B cell (primary cell): ENCODE measurements around the gene CHEK1. TPM values are rescaled to one million over a fixed set of nuclear protein-coding genes. Genes with fewer than 3 reads are reported as not detected.
"Not testable (repeated sequence)": the region's sequence is repeated elsewhere in the genome, so short reads cannot be mapped to it uniquely, and the experiment has no call there.

Experiments
- ATAC-seq: fragments of 200-7000 bp; cut with Tn5 transposase; one replicate; pipeline ENCODE4 v1.10.0; 2021; ENCODE audit warnings: low read depth, mild to moderate bottlenecking, moderate number of reproducible peaks, moderate library complexity
- CTCF ChIA-PET: fragments of 350-600 bp; sonication (Branson Sonifier 250); formaldehyde crosslinking; loops from one replicate; lab custom pipeline; 2021; ENCODE audit warnings: antibody characterized with exemption, inconsistent platforms; lab: Charles Lee
- POLR2A ChIA-PET: fragments of 350-600 bp; sonication (Branson Sonifier 250); formaldehyde crosslinking; loops from one replicate; lab custom pipeline; 2021; ENCODE audit warnings: antibody characterized with exemption; lab: Charles Lee
- DNase-seq: peaks from one replicate; pipeline ENCODE4 v3.0.0; 2013
- H2AFZ ChIP-seq: 2 replicates; pipeline ENCODE4 v1.6.1; 2012; ENCODE audit warnings: mild to moderate bottlenecking, low read depth, low read length; ENCODE audit not compliant: insufficient read depth, poor library complexity, severe bottlenecking
- H3K27ac ChIP-seq, 2 donors: 1 replicate in 1 of 2; 2 replicates in 1 of 2; pipeline ENCODE4 v1.5.1; 2012 to 2013; ENCODE audit warnings: low read length in 2 of 2, mild to moderate bottlenecking in 2 of 2, moderate library complexity in 1 of 2
- H3K27me3 ChIP-seq, 4 experiments: fragments of 200-600 bp in 1 of 4; sonication (generic) in 1 of 4; replicated peaks in 1 of 4; 1 replicate in 2 of 4; 2 replicates in 2 of 4; pipeline versions ENCODE4 v1.6.1 to v1.7.0; 2013 to 2016; ENCODE audit warnings: low read length in 3 of 4, mild to moderate bottlenecking in 2 of 4, mixed read lengths in 1 of 4, moderate library complexity in 1 of 4; ENCODE audit not compliant: insufficient read depth in 4 of 4, control insufficient read depth in 3 of 4; ENCODE audit errors: control extremely low read depth in 1 of 4
- H3K36me3 ChIP-seq, 2 experiments: replicated peaks in 1 of 2; 1 replicate in 1 of 2; 2 replicates in 1 of 2; pipeline versions ENCODE4 v1.6.1 to v1.7.1; 2013; ENCODE audit warnings: low read length in 1 of 2; ENCODE audit not compliant: insufficient read depth in 2 of 2, control insufficient read depth in 1 of 2; ENCODE audit errors: control extremely low read depth in 1 of 2, extremely low read depth in 1 of 2
- H3K4me1 ChIP-seq, 2 donors: fragments of 200-600 bp in 1 of 2; sonication (generic) in 1 of 2; 1 replicate in 1 of 2; 2 replicates in 1 of 2; pipeline versions ENCODE4 v1.5.1 to v1.6.1; 2013 to 2017; ENCODE audit warnings: low read length in 2 of 2; ENCODE audit not compliant: control insufficient read depth in 2 of 2, insufficient read depth in 2 of 2
- H3K4me2 ChIP-seq: replicated peaks from 2 replicates; pipeline ENCODE3; 2012; ENCODE audit warnings: mild to moderate bottlenecking, low read depth, low read length; ENCODE audit not compliant: poor library complexity, severe bottlenecking
- H3K4me3 ChIP-seq, 5 experiments: fragments of 200-600 bp in 1 of 5; sonication (generic) in 1 of 5; 1 replicate in 3 of 5; 2 replicates in 2 of 5; pipeline versions ENCODE4 v1.5.1 to v1.7.0; 2011 to 2016; ENCODE audit warnings: low read length in 4 of 5, mild to moderate bottlenecking in 4 of 5, low read depth in 2 of 5, control low read depth in 1 of 5, moderate library complexity in 1 of 5; ENCODE audit not compliant: insufficient read depth in 1 of 5; ENCODE audit errors: control extremely low read depth in 1 of 5, extremely low read depth in 1 of 5
- H3K79me2 ChIP-seq: fragments of 200-600 bp; sonication (generic); one replicate; pipeline ENCODE4 v1.6.0; 2016; ENCODE audit warnings: low read length; ENCODE audit not compliant: control insufficient read depth, insufficient read depth
- H3K9ac ChIP-seq: fragments of 200-600 bp; sonication (generic); 2 replicates; pipeline ENCODE4 v1.6.1; 2017; ENCODE audit warnings: mild to moderate bottlenecking, low read length, moderate library complexity
- H3K9me3 ChIP-seq, 3 donors: one replicate each; pipeline versions ENCODE4 v1.6.1 to v1.7.1; 2013; ENCODE audit warnings: low read length in 2 of 3; ENCODE audit not compliant: control insufficient read depth in 2 of 3, insufficient read depth in 1 of 3; ENCODE audit errors: control extremely low read depth in 1 of 3
- H4K20me1 ChIP-seq: 2 replicates; pipeline ENCODE4 v1.6.0; 2012; ENCODE audit warnings: mild to moderate bottlenecking, low read length; ENCODE audit not compliant: insufficient read depth, control insufficient read depth, poor library complexity, severe bottlenecking
- H3K27ac Mint-ChIP-seq: one replicate; pipeline ENCODE4 v1.8.0; 2021; ENCODE audit warnings: mixed read lengths
- H3K27me3 Mint-ChIP-seq: one replicate; pipeline ENCODE4 v1.8.0; 2021; ENCODE audit warnings: mixed read lengths
- H3K4me1 Mint-ChIP-seq: one replicate; pipeline ENCODE4 v1.8.0; 2021; ENCODE audit warnings: mixed read lengths
- H3K4me3 Mint-ChIP-seq: one replicate; pipeline ENCODE4 v1.8.0; 2021; ENCODE audit warnings: mixed read lengths
- H3K9me3 Mint-ChIP-seq: one replicate; pipeline ENCODE4 v1.8.0; 2022; ENCODE audit warnings: mixed read lengths; ENCODE audit not compliant: insufficient read depth
- EZH2 ChIP-seq: IDR thresholded peaks from 2 replicates; pipeline ENCODE4 v1.6.1; 2012; ENCODE audit warnings: borderline replicate concordance, low read depth, mild to moderate bottlenecking, moderate library complexity, low read length; ENCODE audit not compliant: insufficient read depth, poor library complexity, severe bottlenecking
- WGBS: methylation state at CpG from one replicate; pipeline ENCODE4 v1.1.5; 2013; ENCODE audit warnings: missing lambda C conversion rate; ENCODE audit not compliant: insufficient coverage; 5-methylcytosine and 5-hydroxymethylcytosine counted together
- intact Hi-C: fragments of 100-400 bp; cut with micrococcal nuclease; formaldehyde crosslinking; loops from one replicate; pipeline ENCODE4 v1.10.0; 2022
- polyA plus RNA-seq: library from polyadenylated mRNA; depleted of rRNA; stranded (reverse); fragments of >200 nt; gene quantifications from 2 replicates; pipeline ENCODE4 v1.2.3, GENCODE V29; 2012
- total RNA-seq, 2 donors: library from RNA; stranded (reverse); fragments of 120-200 nt in 1 of 2; gene quantifications; 1 replicate in 1 of 2; 2 replicates in 1 of 2; pipeline versions ENCODE4 v1.2.3 to v1.2.4, GENCODE V29; 2013 to 2022
- TF ChIP-seq, protein P1 (sequence below): fragments of 200-600 bp; IDR thresholded peaks from one replicate; pipeline ENCODE4 v1.8.0; 2022; ENCODE audit warnings: antibody characterized with exemption, mild to moderate bottlenecking

The CHEK1 gene
- total and polyA plus RNA-seq, 2 donors (not counting 1 experiment from before 2014, with no cell fraction given), result 0.81 to 3.5 TPM

DNA sequence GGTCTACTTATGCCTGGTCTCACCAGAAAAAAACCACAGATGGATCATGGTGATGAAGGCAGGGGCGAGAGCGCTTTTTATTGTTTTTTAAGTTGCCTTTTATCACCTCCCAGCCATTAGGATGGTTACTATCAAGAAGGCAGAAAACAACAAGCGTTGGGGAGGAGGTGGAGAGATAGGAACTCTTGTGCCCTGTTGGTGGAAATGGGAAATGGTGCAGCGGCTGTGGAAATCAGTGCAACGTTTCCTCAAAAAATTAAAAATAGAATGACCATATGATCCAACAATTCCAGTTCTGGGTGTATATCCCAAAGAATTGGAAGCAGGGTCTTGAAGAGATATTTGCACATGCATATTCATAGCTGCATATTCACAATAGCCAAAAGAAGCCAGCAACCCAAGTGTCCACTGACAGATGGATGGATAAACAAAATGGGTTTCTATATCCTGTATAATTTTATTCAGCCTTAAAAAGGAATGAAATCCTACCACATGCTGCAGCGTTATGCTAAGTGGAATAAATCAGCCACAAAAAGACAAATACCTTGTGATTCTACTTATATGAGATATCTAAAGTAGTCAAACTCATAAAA lies 76.2 kb downstream of the CHEK1 start:
- Histone ChIP-seq H4K20me1 (no peaks in the 10 kb centered on the region), H3K4me2 (no peak overlapping the region), H3K4me1 (no peaks in the 10 kb centered on the region), H2AFZ (no peak overlapping the region), H3K27ac (no peak overlapping the region), H3K27me3 (no peaks in the 10 kb centered on the region), H3K9ac (no peak overlapping the region), H3K79me2 (no peaks in the 10 kb centered on the region), H3K4me3 (no peak overlapping the region), H3K36me3 (no peaks in the 10 kb centered on the region), H3K9me3 (no peaks in the 10 kb centered on the region)
- Mint-ChIP-seq H3K9me3 (no peaks in the 10 kb centered on the region), H3K4me3 (no peak overlapping the region), H3K27ac (no peak overlapping the region), H3K27me3 (peaks cover 14% of the 10 kb centered on the region), H3K4me1 (no peaks in the 10 kb centered on the region)
- no peak for DNase-seq
- ATAC-seq, result no peak
- intact Hi-C loops, result no loop called here
- no CpG with 5 or more reads among the region's 6 CpGs for WGBS
- POLR2A ChIA-PET, result no interaction called here
- CTCF ChIA-PET, result no interaction called here
- TF ChIP-seq EZH2, result no peak
- TF ChIP-seq, protein P1, sequence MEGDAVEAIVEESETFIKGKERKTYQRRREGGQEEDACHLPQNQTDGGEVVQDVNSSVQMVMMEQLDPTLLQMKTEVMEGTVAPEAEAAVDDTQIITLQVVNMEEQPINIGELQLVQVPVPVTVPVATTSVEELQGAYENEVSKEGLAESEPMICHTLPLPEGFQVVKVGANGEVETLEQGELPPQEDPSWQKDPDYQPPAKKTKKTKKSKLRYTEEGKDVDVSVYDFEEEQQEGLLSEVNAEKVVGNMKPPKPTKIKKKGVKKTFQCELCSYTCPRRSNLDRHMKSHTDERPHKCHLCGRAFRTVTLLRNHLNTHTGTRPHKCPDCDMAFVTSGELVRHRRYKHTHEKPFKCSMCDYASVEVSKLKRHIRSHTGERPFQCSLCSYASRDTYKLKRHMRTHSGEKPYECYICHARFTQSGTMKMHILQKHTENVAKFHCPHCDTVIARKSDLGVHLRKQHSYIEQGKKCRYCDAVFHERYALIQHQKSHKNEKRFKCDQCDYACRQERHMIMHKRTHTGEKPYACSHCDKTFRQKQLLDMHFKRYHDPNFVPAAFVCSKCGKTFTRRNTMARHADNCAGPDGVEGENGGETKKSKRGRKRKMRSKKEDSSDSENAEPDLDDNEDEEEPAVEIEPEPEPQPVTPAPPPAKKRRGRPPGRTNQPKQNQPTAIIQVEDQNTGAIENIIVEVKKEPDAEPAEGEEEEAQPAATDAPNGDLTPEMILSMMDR, result no peak

DNA sequence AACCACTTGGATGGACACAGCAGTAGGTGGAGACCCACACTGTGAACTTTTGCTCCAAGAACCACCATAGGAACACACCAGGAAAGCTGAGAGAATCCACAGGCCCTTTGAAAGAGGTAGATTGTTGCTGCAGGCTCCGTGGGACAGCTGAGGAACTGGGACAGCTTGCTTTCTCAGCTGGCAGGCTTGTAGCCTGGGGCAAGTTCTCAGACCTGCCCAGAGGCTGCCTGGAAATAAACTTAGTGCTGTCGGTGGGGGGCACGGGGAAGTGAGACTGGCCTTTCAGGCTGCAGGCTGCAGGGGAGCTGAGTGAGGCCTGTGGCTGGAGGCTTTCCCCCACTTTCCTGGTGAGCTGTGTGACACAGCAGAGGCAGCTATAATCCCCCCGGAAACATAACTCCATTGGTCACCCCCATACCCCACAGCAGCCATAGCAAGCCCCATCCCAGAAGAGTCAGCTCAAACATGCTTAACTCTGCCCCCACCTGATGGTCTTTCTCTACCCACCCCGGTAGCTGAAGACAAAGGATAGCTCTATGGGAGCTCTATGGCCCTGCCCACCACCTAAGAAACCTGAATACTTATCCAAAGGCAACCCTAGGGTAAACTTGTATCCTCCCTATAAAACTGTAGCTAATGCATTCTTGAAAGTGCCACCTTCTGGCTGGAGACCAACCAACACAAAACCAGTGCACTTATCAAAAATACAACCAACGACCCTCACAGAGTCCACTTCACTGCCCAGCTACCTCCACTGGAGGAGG lies 77.1 kb downstream of the CHEK1 start:
- H3K4me1 ChIP-seq, result no peaks in the 10 kb centered on the region
- intact Hi-C loops, result no loop called here
- no peaks in the 10 kb centered on the region for H3K27me3 ChIP-seq
- CTCF ChIA-PET, result no interaction called here
- Mint-ChIP-seq H3K4me1 (no peaks in the 10 kb centered on the region), H3K9me3 (no peaks in the 10 kb centered on the region), H3K4me3 (no peak overlapping the region), H3K27ac (no peak overlapping the region), H3K27me3 (peaks cover 18% of the 10 kb centered on the region)
- no peak for ATAC-seq
- DNase-seq, result no peak
- H3K4me2 ChIP-seq, result no peak overlapping the region
- no peaks in the 10 kb centered on the region for H3K9me3 ChIP-seq
- 29% methylated on average over 5 of the region's 6 CpGs for WGBS
- TF ChIP-seq, protein P1, result no peak
- no peak for TF ChIP-seq EZH2
- H3K9ac ChIP-seq, result no peak overlapping the region
- no peaks in the 10 kb centered on the region for H4K20me1 ChIP-seq
- POLR2A ChIA-PET, result no interaction called here
- H3K79me2 ChIP-seq, result no peaks in the 10 kb centered on the region
- H3K36me3 ChIP-seq, result no peaks in the 10 kb centered on the region
- no peak overlapping the region for H3K4me3 ChIP-seq
- no peak overlapping the region for H2AFZ ChIP-seq
- H3K27ac ChIP-seq, result no peak overlapping the region

DNA sequence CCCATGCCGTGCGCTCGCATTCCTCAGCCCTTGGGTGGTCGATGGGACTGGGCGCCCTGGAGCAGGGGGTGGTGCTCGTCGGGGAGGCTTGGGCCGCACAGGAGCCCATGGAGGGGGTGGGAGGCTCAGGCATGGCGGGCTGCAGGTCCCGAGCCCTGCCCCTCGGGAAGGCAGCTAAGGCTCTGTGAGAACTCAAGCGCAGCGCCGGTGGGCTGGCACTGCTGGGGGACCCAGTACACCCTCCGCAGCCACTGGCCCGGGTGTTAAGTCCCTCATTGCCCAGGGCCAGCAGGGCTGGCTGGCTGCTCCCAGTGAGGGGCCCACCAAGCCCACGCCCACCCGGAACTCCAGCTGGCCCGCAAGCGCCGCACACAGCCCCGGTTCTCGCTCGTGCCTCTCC lies 79.7 kb downstream of the CHEK1 start:
- H3K4me1 ChIP-seq, H3K79me2 ChIP-seq, H4K20me1 ChIP-seq, POLR2A ChIA-PET, H3K9ac ChIP-seq, H3K4me2 ChIP-seq, CTCF ChIA-PET, H3K36me3 ChIP-seq, DNase-seq, H3K4me1 Mint-ChIP-seq, H3K9me3 Mint-ChIP-seq, ATAC-seq, H3K27ac Mint-ChIP-seq, H3K27ac ChIP-seq, H3K4me3 ChIP-seq, H3K9me3 ChIP-seq, H3K27me3 ChIP-seq, H2AFZ ChIP-seq, H3K4me3 Mint-ChIP-seq, intact Hi-C loops: not testable (repeated sequence)
- 96% methylated on average over 10 of the region's 24 CpGs for WGBS
- peaks cover 11% of the 10 kb centered on the region for H3K27me3 Mint-ChIP-seq
